SU-DHL-6 (cell line): ENCODE data around the gene POC1B.

ENCODE experiments used
- CTCF ChIP-seq: fragments of 200-600 bp; sonication (generic); IDR thresholded peaks from one replicate; pipeline ENCODE4 v1.5.1; 2017; ENCODE audit warnings: antibody characterized with exemption, mild to moderate bottlenecking, low read length, moderate library complexity; ENCODE audit not compliant: insufficient read depth, poor library complexity, severe bottlenecking
- EZH2phosphoT487 ChIP-seq: fragments of 200-600 bp; sonication (generic), shearing (Covaris generic); conservative IDR thresholded peaks from 2 replicates; pipeline ENCODE4 v1.6.1; 2018; ENCODE audit warnings: mild to moderate bottlenecking, antibody characterized with exemption, low read length, moderate library complexity, mixed read lengths

- TF ChIP-seq CTCF: no peak
- TF ChIP-seq EZH2phosphoT487: no peak
Measured at GRCh38 chr12:89424846-89425245, 101.0 kb downstream of the POC1B start.
